SK-N-SH (cell line): ENCODE results near the gene LRRC25. TPM values are rescaled to one million over a fixed set of nuclear protein-coding genes. Genes with fewer than 3 reads are reported as not detected.

Experiments
- CTCF ChIA-PET: fragments of 300-600, 350-600 bp; formaldehyde crosslinking; extraction: SDS; loops from one replicate; lab custom pipeline; 2021; lab: Yijun Ruan, JAX
- POLR2A ChIA-PET: fragments of 350-600 bp; sonication (Branson Sonifier 250); formaldehyde crosslinking; extraction: SDS; loops from one replicate; lab custom pipeline; 2020; ENCODE audit warnings: antibody characterized with exemption, inconsistent platforms; lab: Yijun Ruan, JAX
- DNase-seq: peaks from one replicate; pipeline ENCODE4 v3.0.0; 2012
- H2AFZ ChIP-seq: fragments of 200-600 bp; sonication (generic); 2 replicates; pipeline ENCODE4 v1.8.1; 2016; ENCODE audit warnings: antibody characterized with exemption, mild to moderate bottlenecking, low read depth
- H3F3A ChIP-seq: fragments of 200-600 bp; sonication (generic); replicated peaks from 2 replicates; pipeline ENCODE3; 2016; ENCODE audit warnings: antibody characterized with exemption, mild to moderate bottlenecking; ENCODE audit not compliant: insufficient read depth
- H3K27ac ChIP-seq, 2 experiments: fragments of 200-500 bp in 1 of 2; fragments of 200-600 bp in 1 of 2; sonication (Bioruptor generic) in 1 of 2; sonication (generic), shearing (Covaris generic) in 1 of 2; 2 replicates each; pipeline versions ENCODE4 v1.5.1 to v1.6.1; 2014 to 2016; ENCODE audit warnings: low read depth in 2 of 2, inconsistent platforms in 1 of 2, low read length in 1 of 2, mild to moderate bottlenecking in 1 of 2, mixed read lengths in 1 of 2
- H3K27me3 ChIP-seq: fragments of 200-600 bp; sonication (generic), shearing (Covaris generic); 2 replicates; pipeline ENCODE4 v1.6.1; 2016; ENCODE audit warnings: mixed run types; ENCODE audit not compliant: insufficient read depth
- H3K36me3 ChIP-seq, 2 experiments: fragments of 200-500 bp in 1 of 2; fragments of 200-600 bp in 1 of 2; sonication (Bioruptor generic) in 1 of 2; sonication (generic) in 1 of 2; replicated peaks in 1 of 2; 2 replicates each; pipeline versions ENCODE3 to v1.5.1; 2014 to 2016; ENCODE audit warnings: low read length in 1 of 2, mild to moderate bottlenecking in 1 of 2; ENCODE audit not compliant: insufficient read depth in 2 of 2, control insufficient read depth in 1 of 2
- H3K4me1 ChIP-seq, 2 experiments: fragments of 200-500 bp in 1 of 2; fragments of 200-600 bp in 1 of 2; sonication (Bioruptor generic) in 1 of 2; sonication (generic), shearing (Covaris generic) in 1 of 2; 2 replicates each; pipeline versions ENCODE4 v1.5.1 to v1.6.1; 2014 to 2016; ENCODE audit warnings: low read depth in 1 of 2, low read length in 1 of 2, mixed run types in 1 of 2; ENCODE audit not compliant: insufficient read depth in 2 of 2, control insufficient read depth in 1 of 2
- H3K4me2 ChIP-seq: fragments of 200-600 bp; sonication (generic), shearing (Covaris generic); 2 replicates; pipeline ENCODE4 v1.6.1; 2017; ENCODE audit warnings: mixed run types
- H3K4me3 ChIP-seq, 2 experiments: fragments of 200-500 bp in 1 of 2; fragments of 200-600 bp in 1 of 2; sonication (Bioruptor generic) in 1 of 2; sonication (generic), shearing (Covaris generic) in 1 of 2; 2 replicates each; pipeline versions ENCODE4 v1.5.1 to v1.8.1; 2014 to 2016; ENCODE audit warnings: low read depth in 2 of 2, inconsistent platforms in 1 of 2, low read length in 1 of 2, mild to moderate bottlenecking in 1 of 2, mixed read lengths in 1 of 2, moderate library complexity in 1 of 2
- H3K79me2 ChIP-seq: fragments of 200-600 bp; sonication (generic); 2 replicates; pipeline ENCODE4 v1.8.1; 2017; ENCODE audit warnings: mild to moderate bottlenecking; ENCODE audit not compliant: insufficient read depth
- H3K9ac ChIP-seq: fragments of 200-600 bp; sonication (generic); 2 replicates; pipeline ENCODE4 v1.6.1; 2017; ENCODE audit warnings: mixed run types
- H3K9me2 ChIP-seq: fragments of 200-600 bp; sonication (generic); 2 replicates; pipeline ENCODE4 v1.6.1; 2017; ENCODE audit warnings: mixed run types
- H3K9me3 ChIP-seq: fragments of 200-600 bp; sonication (generic); 2 replicates; pipeline ENCODE4 v1.6.1; 2017; ENCODE audit warnings: mixed run types, mild to moderate bottlenecking, moderate library complexity
- H4K20me1 ChIP-seq: fragments of 200-600 bp; sonication (generic); 2 replicates; pipeline ENCODE4 v1.6.1; 2017; ENCODE audit warnings: mild to moderate bottlenecking, mixed run types; ENCODE audit not compliant: insufficient read depth
- MEF2A ChIP-seq: IDR thresholded peaks from 2 replicates; pipeline ENCODE4 v1.4.0; 2012; ENCODE audit warnings: low read depth, borderline replicate concordance
- NRF1 ChIP-seq: IDR thresholded peaks from 2 replicates; pipeline ENCODE4 v1.6.1; 2012; ENCODE audit warnings: low read depth, mild to moderate bottlenecking, low read length
- RAD21 ChIP-seq: IDR thresholded peaks from 2 replicates; pipeline ENCODE4 v1.6.1; 2012; ENCODE audit warnings: mild to moderate bottlenecking, low read length
- RXRA ChIP-seq: IDR thresholded peaks from 2 replicates; pipeline ENCODE4 v1.4.0; 2012; ENCODE audit warnings: low read depth, mild to moderate bottlenecking, borderline replicate concordance
- SMC3 ChIP-seq: IDR thresholded peaks from 2 replicates; pipeline ENCODE4 v1.6.1; 2012; ENCODE audit warnings: low read depth, low read length, improper control_type of control experiment
- WGBS: methylation state at CpG from one replicate; pipeline ENCODE4 v1.1.6; 2017; ENCODE audit warnings: low lambda C conversion rate; 5-methylcytosine and 5-hydroxymethylcytosine counted together
- polyA plus RNA-seq, 3 experiments: library from polyadenylated mRNA; depleted of rRNA; stranded (reverse); fragments of >200 nt; gene quantifications; 2 replicates each; pipeline ENCODE4 v1.2.3, GENCODE V29; 2012
- TF ChIP-seq, protein P1 (sequence below): IDR thresholded peaks from 2 replicates; pipeline ENCODE4; 2012
- TF ChIP-seq, protein P2 (sequence below): fragments of 150-350 bp; IDR thresholded peaks from 2 replicates; pipeline ENCODE4 v1.6.1; 2016; ENCODE audit warnings: mild to moderate bottlenecking, low read depth, low read length
- TF ChIP-seq, protein P3 (sequence below): fragments of 200-600 bp; sonication (generic); IDR thresholded peaks from 2 replicates; pipeline ENCODE4 v1.6.1; 2017; ENCODE audit warnings: antibody characterized with exemption, mild to moderate bottlenecking, moderate library complexity

The LRRC25 gene
- polyA plus RNA-seq, 1 of the 3 experiments (the other 2 are of a cell fraction), result not detected

DNA sequence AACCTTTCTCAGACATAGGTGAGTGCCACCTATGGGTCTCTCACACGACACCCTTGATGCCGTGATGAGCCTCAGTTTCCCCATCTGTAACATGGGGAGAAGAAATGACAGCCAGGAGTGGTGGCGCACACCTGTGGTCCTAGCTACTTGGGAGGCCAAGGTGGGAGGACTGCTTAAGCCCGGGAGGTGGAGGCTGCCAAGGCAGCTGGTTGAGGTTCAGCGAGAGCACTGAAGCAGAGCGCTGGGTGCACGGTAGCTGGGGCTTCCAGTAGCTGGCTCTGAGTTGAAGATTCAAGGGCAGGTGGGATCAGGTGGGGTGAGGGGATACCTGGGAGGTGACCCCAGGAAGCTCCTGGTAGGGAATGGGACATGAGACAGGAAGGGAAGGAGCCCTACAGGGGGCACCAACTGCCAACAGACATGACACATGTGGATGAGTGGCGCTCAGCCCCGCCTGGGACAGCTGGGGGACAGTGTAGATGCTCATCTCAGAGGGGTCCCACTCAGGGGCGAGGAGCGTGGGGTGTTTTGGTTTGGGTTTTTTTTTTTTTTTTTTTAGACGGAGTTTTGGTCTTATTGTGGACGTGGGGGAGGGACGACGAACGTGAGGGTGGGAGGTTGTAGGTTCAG, 15.3 kb upstream of the LRRC25 start (continued):
- TF ChIP-seq, protein P1, sequence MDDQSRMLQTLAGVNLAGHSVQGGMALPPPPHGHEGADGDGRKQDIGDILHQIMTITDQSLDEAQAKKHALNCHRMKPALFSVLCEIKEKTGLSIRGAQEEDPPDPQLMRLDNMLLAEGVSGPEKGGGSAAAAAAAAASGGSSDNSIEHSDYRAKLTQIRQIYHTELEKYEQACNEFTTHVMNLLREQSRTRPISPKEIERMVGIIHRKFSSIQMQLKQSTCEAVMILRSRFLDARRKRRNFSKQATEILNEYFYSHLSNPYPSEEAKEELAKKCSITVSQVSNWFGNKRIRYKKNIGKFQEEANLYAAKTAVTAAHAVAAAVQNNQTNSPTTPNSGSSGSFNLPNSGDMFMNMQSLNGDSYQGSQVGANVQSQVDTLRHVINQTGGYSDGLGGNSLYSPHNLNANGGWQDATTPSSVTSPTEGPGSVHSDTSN, result no peak
- TF ChIP-seq MEF2A (no peak), RXRA (no peak)
- TF ChIP-seq, protein P2, sequence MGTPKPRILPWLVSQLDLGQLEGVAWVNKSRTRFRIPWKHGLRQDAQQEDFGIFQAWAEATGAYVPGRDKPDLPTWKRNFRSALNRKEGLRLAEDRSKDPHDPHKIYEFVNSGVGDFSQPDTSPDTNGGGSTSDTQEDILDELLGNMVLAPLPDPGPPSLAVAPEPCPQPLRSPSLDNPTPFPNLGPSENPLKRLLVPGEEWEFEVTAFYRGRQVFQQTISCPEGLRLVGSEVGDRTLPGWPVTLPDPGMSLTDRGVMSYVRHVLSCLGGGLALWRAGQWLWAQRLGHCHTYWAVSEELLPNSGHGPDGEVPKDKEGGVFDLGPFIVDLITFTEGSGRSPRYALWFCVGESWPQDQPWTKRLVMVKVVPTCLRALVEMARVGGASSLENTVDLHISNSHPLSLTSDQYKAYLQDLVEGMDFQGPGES, result no peak
- TF ChIP-seq, protein P3, sequence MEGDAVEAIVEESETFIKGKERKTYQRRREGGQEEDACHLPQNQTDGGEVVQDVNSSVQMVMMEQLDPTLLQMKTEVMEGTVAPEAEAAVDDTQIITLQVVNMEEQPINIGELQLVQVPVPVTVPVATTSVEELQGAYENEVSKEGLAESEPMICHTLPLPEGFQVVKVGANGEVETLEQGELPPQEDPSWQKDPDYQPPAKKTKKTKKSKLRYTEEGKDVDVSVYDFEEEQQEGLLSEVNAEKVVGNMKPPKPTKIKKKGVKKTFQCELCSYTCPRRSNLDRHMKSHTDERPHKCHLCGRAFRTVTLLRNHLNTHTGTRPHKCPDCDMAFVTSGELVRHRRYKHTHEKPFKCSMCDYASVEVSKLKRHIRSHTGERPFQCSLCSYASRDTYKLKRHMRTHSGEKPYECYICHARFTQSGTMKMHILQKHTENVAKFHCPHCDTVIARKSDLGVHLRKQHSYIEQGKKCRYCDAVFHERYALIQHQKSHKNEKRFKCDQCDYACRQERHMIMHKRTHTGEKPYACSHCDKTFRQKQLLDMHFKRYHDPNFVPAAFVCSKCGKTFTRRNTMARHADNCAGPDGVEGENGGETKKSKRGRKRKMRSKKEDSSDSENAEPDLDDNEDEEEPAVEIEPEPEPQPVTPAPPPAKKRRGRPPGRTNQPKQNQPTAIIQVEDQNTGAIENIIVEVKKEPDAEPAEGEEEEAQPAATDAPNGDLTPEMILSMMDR, result no peak

DNA sequence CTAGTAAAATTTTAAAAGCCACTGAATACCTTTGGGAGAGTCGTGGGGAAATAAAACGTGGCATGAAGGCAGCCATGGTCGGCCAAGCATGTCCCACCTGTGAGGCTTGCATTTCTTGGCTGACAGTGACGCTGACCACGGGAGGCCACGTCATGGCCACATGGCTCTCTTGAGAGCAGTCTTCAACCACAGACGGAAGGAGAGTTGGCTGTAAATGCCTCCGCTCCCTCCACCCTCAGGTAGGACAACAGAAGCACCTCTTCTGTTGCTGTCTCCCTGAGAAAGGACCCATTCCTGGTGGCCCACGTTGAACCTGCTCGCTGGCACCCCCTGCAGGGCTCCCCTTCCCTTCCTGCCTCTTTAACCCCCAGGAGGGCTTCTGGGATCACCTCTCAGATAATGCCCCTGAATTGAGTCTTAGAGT, 10.6 kb upstream of the LRRC25 start:
- TF ChIP-seq, protein P3, result peak; percentile 55
- peak; percentile 48 for TF ChIP-seq RAD21
- no peak for TF ChIP-seq NRF1
- peak; percentile 40 for TF ChIP-seq SMC3
- Histone ChIP-seq H3K9me3 (no peaks in the 10 kb centered on the region), H3K4me3 (no peak overlapping the region), H3K27ac (no peak overlapping the region), H2AFZ (no peak overlapping the region), H3K9me2 (no peaks in the 10 kb centered on the region), H3K4me2 (no peak overlapping the region), H4K20me1 (no peaks in the 10 kb centered on the region), H3K27me3 (no peaks in the 10 kb centered on the region), H3K79me2 (no peaks in the 10 kb centered on the region), H3K9ac (no peak overlapping the region), H3K4me1 (no peaks in the 10 kb centered on the region), H3K36me3 (no peaks in the 10 kb centered on the region), H3F3A (no peaks in the 10 kb centered on the region)
- 73% methylated on average over 7 of the region's 10 CpGs for WGBS
- CTCF ChIA-PET, result interaction anchor here (2.7 to 2.8 kb wide), 2 partner anchors 19 to 59 kb away, joined by 12 to 15 read pairs; no protein-coding TSS in a partner anchor
- peak; percentile 62 for DNase-seq
- POLR2A ChIA-PET, result no interaction called here
